Measurements from ENCODE around the gene PPP2R5A.

GRCh38 chr1:212271823-212272485, 13.3 kb upstream of the PPP2R5A start:
- no peak for TF ChIP-seq YY1 (IDR thresholded peaks at IDR 0.05; ENCODE audit: low read depth)
- TF ChIP-seq CREB1 (IDR thresholded peaks at IDR 0.05; ENCODE audit: low read depth): no peak
- no peak for TF ChIP-seq MAX (IDR thresholded peaks at IDR 0.05)
- TF ChIP-seq EP300 (IDR thresholded peaks at IDR 0.05; ENCODE audit: borderline replicate concordance): no peak
- TF ChIP-seq, protein P1, sequence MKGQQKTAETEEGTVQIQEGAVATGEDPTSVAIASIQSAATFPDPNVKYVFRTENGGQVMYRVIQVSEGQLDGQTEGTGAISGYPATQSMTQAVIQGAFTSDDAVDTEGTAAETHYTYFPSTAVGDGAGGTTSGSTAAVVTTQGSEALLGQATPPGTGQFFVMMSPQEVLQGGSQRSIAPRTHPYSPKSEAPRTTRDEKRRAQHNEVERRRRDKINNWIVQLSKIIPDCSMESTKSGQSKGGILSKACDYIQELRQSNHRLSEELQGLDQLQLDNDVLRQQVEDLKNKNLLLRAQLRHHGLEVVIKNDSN (IDR thresholded peaks at IDR 0.05): no peak
- TF ChIP-seq, protein P2, sequence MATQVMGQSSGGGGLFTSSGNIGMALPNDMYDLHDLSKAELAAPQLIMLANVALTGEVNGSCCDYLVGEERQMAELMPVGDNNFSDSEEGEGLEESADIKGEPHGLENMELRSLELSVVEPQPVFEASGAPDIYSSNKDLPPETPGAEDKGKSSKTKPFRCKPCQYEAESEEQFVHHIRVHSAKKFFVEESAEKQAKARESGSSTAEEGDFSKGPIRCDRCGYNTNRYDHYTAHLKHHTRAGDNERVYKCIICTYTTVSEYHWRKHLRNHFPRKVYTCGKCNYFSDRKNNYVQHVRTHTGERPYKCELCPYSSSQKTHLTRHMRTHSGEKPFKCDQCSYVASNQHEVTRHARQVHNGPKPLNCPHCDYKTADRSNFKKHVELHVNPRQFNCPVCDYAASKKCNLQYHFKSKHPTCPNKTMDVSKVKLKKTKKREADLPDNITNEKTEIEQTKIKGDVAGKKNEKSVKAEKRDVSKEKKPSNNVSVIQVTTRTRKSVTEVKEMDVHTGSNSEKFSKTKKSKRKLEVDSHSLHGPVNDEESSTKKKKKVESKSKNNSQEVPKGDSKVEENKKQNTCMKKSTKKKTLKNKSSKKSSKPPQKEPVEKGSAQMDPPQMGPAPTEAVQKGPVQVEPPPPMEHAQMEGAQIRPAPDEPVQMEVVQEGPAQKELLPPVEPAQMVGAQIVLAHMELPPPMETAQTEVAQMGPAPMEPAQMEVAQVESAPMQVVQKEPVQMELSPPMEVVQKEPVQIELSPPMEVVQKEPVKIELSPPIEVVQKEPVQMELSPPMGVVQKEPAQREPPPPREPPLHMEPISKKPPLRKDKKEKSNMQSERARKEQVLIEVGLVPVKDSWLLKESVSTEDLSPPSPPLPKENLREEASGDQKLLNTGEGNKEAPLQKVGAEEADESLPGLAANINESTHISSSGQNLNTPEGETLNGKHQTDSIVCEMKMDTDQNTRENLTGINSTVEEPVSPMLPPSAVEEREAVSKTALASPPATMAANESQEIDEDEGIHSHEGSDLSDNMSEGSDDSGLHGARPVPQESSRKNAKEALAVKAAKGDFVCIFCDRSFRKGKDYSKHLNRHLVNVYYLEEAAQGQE (IDR thresholded peaks at IDR 0.05; ENCODE audit: low read depth): no peak
- no peak for TF ChIP-seq RAD21 (IDR thresholded peaks at IDR 0.05; ENCODE audit: low read depth)
- TF ChIP-seq TCF12 (IDR thresholded peaks at IDR 0.05; ENCODE audit: low read depth): no peak
- no peak for TF ChIP-seq TAF1 (IDR thresholded peaks at IDR 0.05; ENCODE audit: low read depth)
- no peak for TF ChIP-seq CEBPB (IDR thresholded peaks at IDR 0.05)
- no peak for TF ChIP-seq ZBTB7A (IDR thresholded peaks at IDR 0.05; ENCODE audit: low read depth)
- TF ChIP-seq TEAD4 (IDR thresholded peaks at IDR 0.05): no peak
- no peak for TF ChIP-seq NFIC (IDR thresholded peaks at IDR 0.05)
